Measurements from ENCODE around the gene TBC1D7. TPM values are rescaled to one million over a fixed set of nuclear protein-coding genes. Genes with fewer than 3 reads are reported as not detected.

TBC1D7 gene
- total and polyA plus RNA-seq, 2 donors (not counting 1 experiment from before 2014, with no cell fraction given) = 21.5 to 22.3 TPM

DNA sequence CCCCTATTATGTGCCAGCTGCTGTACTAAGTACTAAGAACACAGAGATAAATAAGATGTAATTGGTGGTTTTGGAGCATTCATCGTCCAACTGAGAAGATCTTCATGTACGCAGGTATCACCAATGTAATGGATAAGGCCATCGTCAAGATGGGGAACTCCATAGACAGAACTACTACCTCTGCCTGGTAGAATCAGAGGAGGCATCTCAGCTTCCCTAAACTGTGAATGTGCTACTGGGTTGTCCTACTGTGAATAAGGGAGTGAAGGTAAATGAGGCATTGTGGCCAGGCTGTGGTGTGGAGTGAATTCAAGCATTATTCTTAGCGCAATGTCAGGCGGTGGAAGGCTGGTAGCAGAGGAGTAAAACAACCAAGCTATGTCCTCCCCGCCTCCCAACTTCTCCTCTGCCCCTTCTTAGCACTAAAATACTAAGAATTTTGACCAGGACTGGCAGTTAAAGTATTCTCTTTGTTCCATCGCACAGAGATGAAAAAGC is 68.2 kb downstream of the TBC1D7 start:
- CTCF ChIA-PET = interaction anchor here (0.6 to 4.9 kb wide), 3 partner anchors 9 to 65 kb away, joined by 3 to 42 read pairs (median 4); no protein-coding TSS in a partner anchor
- no peaks in the 10 kb centered on the region for H3K27me3 ChIP-seq (replicated peaks in 1 of 4; ENCODE audit: control extremely low read depth in 1 of 4, control insufficient read depth in 3 of 4, insufficient read depth in 4 of 4, low read length in 3 of 4)
- H4K20me1 ChIP-seq (ENCODE audit: control insufficient read depth, insufficient read depth, low read length, poor library complexity, severe bottlenecking) = no peaks in the 10 kb centered on the region
- H3K9ac ChIP-seq (ENCODE audit: low read length) = peak overlapping the region; percentile 55
- H3K79me2 ChIP-seq (ENCODE audit: control insufficient read depth, insufficient read depth, low read length) = peaks cover 24% of the 10 kb centered on the region
- H3K4me3 ChIP-seq (ENCODE audit: control extremely low read depth in 1 of 5, extremely low read depth in 1 of 5, insufficient read depth in 1 of 5, low read depth in 2 of 5, low read length in 4 of 5) = peak overlapping the region in 3 of 5 experiments; percentile 5 to 55 (median 10)
- peak overlapping the region; percentile 93 for H3K27ac ChIP-seq (ENCODE audit: low read length in 2 of 2)
- peaks cover 84% of the 10 kb centered on the region for H3K4me1 Mint-ChIP-seq
- ATAC-seq (ENCODE audit: low read depth) (no peak), DNase-seq (peak; percentile 60)
- no peak overlapping the region for H2AFZ ChIP-seq (ENCODE audit: insufficient read depth, low read depth, low read length, poor library complexity, severe bottlenecking)
- H3K27ac Mint-ChIP-seq = peak overlapping the region; percentile 86
- no peaks in the 10 kb centered on the region for H3K27me3 Mint-ChIP-seq
- TF ChIP-seq EZH2 (IDR thresholded peaks at IDR 0.05; ENCODE audit: borderline replicate concordance, insufficient read depth, low read depth, low read length, poor library complexity, severe bottlenecking) = no peak
- TF ChIP-seq, protein P1, sequence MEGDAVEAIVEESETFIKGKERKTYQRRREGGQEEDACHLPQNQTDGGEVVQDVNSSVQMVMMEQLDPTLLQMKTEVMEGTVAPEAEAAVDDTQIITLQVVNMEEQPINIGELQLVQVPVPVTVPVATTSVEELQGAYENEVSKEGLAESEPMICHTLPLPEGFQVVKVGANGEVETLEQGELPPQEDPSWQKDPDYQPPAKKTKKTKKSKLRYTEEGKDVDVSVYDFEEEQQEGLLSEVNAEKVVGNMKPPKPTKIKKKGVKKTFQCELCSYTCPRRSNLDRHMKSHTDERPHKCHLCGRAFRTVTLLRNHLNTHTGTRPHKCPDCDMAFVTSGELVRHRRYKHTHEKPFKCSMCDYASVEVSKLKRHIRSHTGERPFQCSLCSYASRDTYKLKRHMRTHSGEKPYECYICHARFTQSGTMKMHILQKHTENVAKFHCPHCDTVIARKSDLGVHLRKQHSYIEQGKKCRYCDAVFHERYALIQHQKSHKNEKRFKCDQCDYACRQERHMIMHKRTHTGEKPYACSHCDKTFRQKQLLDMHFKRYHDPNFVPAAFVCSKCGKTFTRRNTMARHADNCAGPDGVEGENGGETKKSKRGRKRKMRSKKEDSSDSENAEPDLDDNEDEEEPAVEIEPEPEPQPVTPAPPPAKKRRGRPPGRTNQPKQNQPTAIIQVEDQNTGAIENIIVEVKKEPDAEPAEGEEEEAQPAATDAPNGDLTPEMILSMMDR (IDR thresholded peaks at IDR 0.05) = no peak
- peaks cover 84 to 91% of the 10 kb centered on the region in 2 donors for H3K4me1 ChIP-seq (ENCODE audit: control insufficient read depth in 2 of 2, insufficient read depth in 2 of 2, low read length in 2 of 2)
- no peaks in the 10 kb centered on the region for H3K36me3 ChIP-seq (replicated peaks in 1 of 2; ENCODE audit: control extremely low read depth in 1 of 2, control insufficient read depth in 1 of 2, extremely low read depth in 1 of 2, insufficient read depth in 2 of 2, low read length in 1 of 2)
- peaks cover 0 to 16% (median 8%) of the 10 kb centered on the region in 3 donors for H3K9me3 ChIP-seq (ENCODE audit: control extremely low read depth in 1 of 3, control insufficient read depth in 2 of 3, insufficient read depth in 1 of 3, low read length in 2 of 3)
- POLR2A ChIA-PET = interaction anchor here (0.6 to 1.8 kb wide), 5 partner anchors 9 to 68 kb away, joined by 3 to 9 read pairs (median 4); partner anchors contain the start of gene TBC1D7
- WGBS (ENCODE audit: insufficient coverage) = 88% methylated on average over 2 of the region's 7 CpGs
- H3K4me3 Mint-ChIP-seq = peak overlapping the region; percentile 75
- intact Hi-C loops (cut with micrococcal nuclease) = loop anchor here (5.0 kb wide), 1 partner anchor 137 kb away; no protein-coding TSS in a partner anchor
- H3K4me2 ChIP-seq (replicated peaks; ENCODE audit: low read depth, low read length, poor library complexity, severe bottlenecking) = peak overlapping the region; percentile 76
- H3K9me3 Mint-ChIP-seq (ENCODE audit: insufficient read depth) = peaks cover 4% of the 10 kb centered on the region

DNA sequence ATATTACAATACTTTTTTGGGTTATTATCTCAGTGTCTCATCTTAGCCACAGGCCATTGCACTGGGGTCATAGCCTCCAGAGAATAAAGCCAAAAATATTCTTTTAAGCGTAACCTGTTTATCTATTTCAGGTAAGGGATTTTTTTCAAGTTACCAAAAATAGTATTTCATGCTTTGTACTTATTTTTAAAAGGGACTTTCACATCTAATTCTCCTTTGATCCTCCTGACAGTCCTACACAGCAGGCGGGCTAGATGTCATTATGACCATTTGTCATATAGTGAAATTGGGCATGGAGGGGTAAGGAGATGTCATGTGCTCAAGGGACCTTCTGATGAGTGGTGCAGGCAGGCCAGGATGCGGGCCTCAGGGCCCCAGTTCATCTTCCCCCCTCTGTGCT is 68.9 kb downstream of the TBC1D7 start:
- POLR2A ChIA-PET = interaction anchor here (0.6 to 1.3 kb wide), 3 partner anchors 10 to 17 kb away, joined by 3 to 4 read pairs (median 4); no protein-coding TSS in a partner anchor
- H3K79me2 ChIP-seq (ENCODE audit: control insufficient read depth, insufficient read depth, low read length) = peaks cover 20% of the 10 kb centered on the region
- intact Hi-C loops (cut with micrococcal nuclease) = no loop called here
- H3K36me3 ChIP-seq (replicated peaks in 1 of 2; ENCODE audit: control extremely low read depth in 1 of 2, control insufficient read depth in 1 of 2, extremely low read depth in 1 of 2, insufficient read depth in 2 of 2, low read length in 1 of 2) = no peaks in the 10 kb centered on the region
- peak overlapping the region; percentile 55 for H3K9ac ChIP-seq (ENCODE audit: low read length)
- ATAC-seq (ENCODE audit: low read depth) = peak; percentile 11
- H3K4me3 Mint-ChIP-seq = peak overlapping the region; percentile 75
- H2AFZ ChIP-seq (ENCODE audit: insufficient read depth, low read depth, low read length, poor library complexity, severe bottlenecking) = no peak overlapping the region
- H3K4me2 ChIP-seq (replicated peaks; ENCODE audit: low read depth, low read length, poor library complexity, severe bottlenecking) = peak overlapping the region; percentile 76
- CTCF ChIA-PET = interaction anchor here (0.9 to 4.9 kb wide), 4 partner anchors 10 to 70 kb away, joined by 3 to 42 read pairs (median 6); no protein-coding TSS in a partner anchor
- no peaks in the 10 kb centered on the region for H3K27me3 ChIP-seq (replicated peaks in 1 of 4; ENCODE audit: control extremely low read depth in 1 of 4, control insufficient read depth in 3 of 4, insufficient read depth in 4 of 4, low read length in 3 of 4)
- H3K4me3 ChIP-seq (ENCODE audit: control extremely low read depth in 1 of 5, extremely low read depth in 1 of 5, insufficient read depth in 1 of 5, low read depth in 2 of 5, low read length in 4 of 5) = peak overlapping the region in 1 of 5 experiments; percentile 55
- peak overlapping the region; percentile 93 for H3K27ac ChIP-seq (ENCODE audit: low read length in 2 of 2)
- H4K20me1 ChIP-seq (ENCODE audit: control insufficient read depth, insufficient read depth, low read length, poor library complexity, severe bottlenecking) = no peaks in the 10 kb centered on the region
- peak overlapping the region; percentile 86 for H3K27ac Mint-ChIP-seq
- peak; percentile 64 for DNase-seq
- H3K4me1 ChIP-seq (ENCODE audit: control insufficient read depth in 2 of 2, insufficient read depth in 2 of 2, low read length in 2 of 2) = peaks cover 86 to 89% of the 10 kb centered on the region in 2 donors
- H3K27me3 Mint-ChIP-seq = no peaks in the 10 kb centered on the region
- TF ChIP-seq, protein P1 (IDR thresholded peaks at IDR 0.05) = no peak
- TF ChIP-seq EZH2 (IDR thresholded peaks at IDR 0.05; ENCODE audit: borderline replicate concordance, insufficient read depth, low read depth, low read length, poor library complexity, severe bottlenecking) = no peak
- H3K9me3 Mint-ChIP-seq (ENCODE audit: insufficient read depth) = peaks cover 4% of the 10 kb centered on the region
- H3K4me1 Mint-ChIP-seq = peaks cover 87% of the 10 kb centered on the region
- peaks cover 0 to 16% (median 8%) of the 10 kb centered on the region in 3 donors for H3K9me3 ChIP-seq (ENCODE audit: control extremely low read depth in 1 of 3, control insufficient read depth in 2 of 3, insufficient read depth in 1 of 3, low read length in 2 of 3)
- 60% methylated on average over 1 of the region's 3 CpGs for WGBS (ENCODE audit: insufficient coverage)

Measured in B cell (primary cell).